Gastroesophageal sphincter (tissue), 3 donors: ENCODE data around the gene NME7.

Experiments used
- CTCF ChIP-seq, 4 experiments: fragments of 200-600 bp in 2 of 4; fragments of 450-650 bp in 2 of 4; sonication (generic) in 1 of 4; IDR thresholded peaks; one replicate each; pipeline ENCODE4 v1.5.1; 2017 to 2019; ENCODE audit warnings: antibody characterized with exemption in 4 of 4, mild to moderate bottlenecking in 2 of 4, moderate library complexity in 2 of 4
- POLR2A ChIP-seq, 2 donors: fragments of 450-650 bp; IDR thresholded peaks; one replicate each; pipeline ENCODE4 v1.6.1; 2017; ENCODE audit warnings: antibody characterized with exemption in 2 of 2, mild to moderate bottlenecking in 2 of 2, moderate library complexity in 1 of 2
- POLR2AphosphoS5 ChIP-seq: sonication (generic); formaldehyde crosslinking; IDR thresholded peaks from one replicate; pipeline ENCODE4 v1.6.1; 2017; ENCODE audit warnings: antibody characterized with exemption

- peak; percentile 95 to 96 for TF ChIP-seq POLR2A (IDR thresholded peaks at IDR 0.05)
- peak; percentile 50 to 87 (median 84) for TF ChIP-seq CTCF (IDR thresholded peaks at IDR 0.05)
- TF ChIP-seq POLR2AphosphoS5 = peak; percentile 94
Observed at GRCh38 chr1:169106095-169106920, 261.3 kb downstream of the NME7 start, which contains the start of gene ATP1B1.
